Measurements from ENCODE around the gene HINT3.
"Not testable (repeated sequence)": the region's sequence is repeated elsewhere in the genome, so short reads cannot be mapped to it uniquely, and the experiment has no call there.

HINT3 gene

GRCh38 chr6:125956506-125957390, at the start of gene HINT3:
HINT3 (plus strand) TSS chr6:125956770; CDS start chr6:125956978, 208 bp downstream.
- H3K36me3 ChIP-seq (ENCODE audit: control insufficient read depth, insufficient read depth, low read length): no peaks in the 10 kb centered on the region
- H3K27me3 ChIP-seq (ENCODE audit: control insufficient read depth, insufficient read depth, low read length): no peaks in the 10 kb centered on the region
- peaks cover 1% of the 10 kb centered on the region; the same call in 1 of the 2 replicates for H3K4me1 ChIP-seq (ENCODE audit: control insufficient read depth, insufficient read depth, low read length)
- peak; percentile 99 for DNase-seq (ENCODE audit: low read depth, low spot score)
- no peaks in the 10 kb centered on the region for H3K9me3 ChIP-seq (ENCODE audit: control insufficient read depth, insufficient read depth, low read length)
- H3K27ac ChIP-seq (ENCODE audit: low read length): no peak within 1 kb of the TSS
- H3K4me3 ChIP-seq (ENCODE audit: low read length): peak within 1 kb of the TSS; percentile 78
- no CpG with 5 or more reads among the region's 82 CpGs for WGBS (ENCODE audit: insufficient coverage, insufficient read length)

- Histone ChIP-seq H3K27me3 (ENCODE audit: control insufficient read depth, insufficient read depth, low read length) (no peaks in the 10 kb centered on the region), H3K36me3 (ENCODE audit: control insufficient read depth, insufficient read depth, low read length) (no peaks in the 10 kb centered on the region), H3K27ac (ENCODE audit: low read length) (no peak overlapping the region), H3K9me3 (ENCODE audit: control insufficient read depth, insufficient read depth, low read length) (no peaks in the 10 kb centered on the region), H3K4me3 (ENCODE audit: low read length) (no peak overlapping the region), H3K4me1 (ENCODE audit: control insufficient read depth, insufficient read depth, low read length) (no peaks in the 10 kb centered on the region)
- no CpG with 5 or more reads among the region's 3 CpGs for WGBS (ENCODE audit: insufficient coverage, insufficient read length)
- DNase-seq (ENCODE audit: low read depth, low spot score): no peak
Measured at GRCh38 chr6:125910527-125910926, 46.0 kb upstream of the HINT3 start.

- not testable (repeated sequence) for H3K27ac ChIP-seq (ENCODE audit: low read length); H3K36me3 ChIP-seq (ENCODE audit: control insufficient read depth, insufficient read depth, low read length); H3K4me1 ChIP-seq (ENCODE audit: control insufficient read depth, insufficient read depth, low read length); DNase-seq (ENCODE audit: low read depth, low spot score); H3K27me3 ChIP-seq (ENCODE audit: control insufficient read depth, insufficient read depth, low read length); H3K9me3 ChIP-seq (ENCODE audit: control insufficient read depth, insufficient read depth, low read length); H3K4me3 ChIP-seq (ENCODE audit: low read length)
- WGBS (ENCODE audit: insufficient coverage, insufficient read length): no CpG with 5 or more reads among the region's 4 CpGs
Measured at GRCh38 chr6:125911051-125911451, 45.5 kb upstream of the HINT3 start.

GRCh38 chr6:125912430-125912829, 44.1 kb upstream of the HINT3 start:
- not testable (repeated sequence) for DNase-seq (ENCODE audit: low read depth, low spot score); H3K36me3 ChIP-seq (ENCODE audit: control insufficient read depth, insufficient read depth, low read length); H3K27ac ChIP-seq (ENCODE audit: low read length); H3K27me3 ChIP-seq (ENCODE audit: control insufficient read depth, insufficient read depth, low read length); H3K9me3 ChIP-seq (ENCODE audit: control insufficient read depth, insufficient read depth, low read length); H3K4me1 ChIP-seq (ENCODE audit: control insufficient read depth, insufficient read depth, low read length); H3K4me3 ChIP-seq (ENCODE audit: low read length)
- WGBS (ENCODE audit: insufficient coverage, insufficient read length): no CpG with 5 or more reads among the region's 2 CpGs

- Histone ChIP-seq H3K27ac (ENCODE audit: low read length) (no peak overlapping the region), H3K36me3 (ENCODE audit: control insufficient read depth, insufficient read depth, low read length) (no peaks in the 10 kb centered on the region), H3K27me3 (ENCODE audit: control insufficient read depth, insufficient read depth, low read length) (no peaks in the 10 kb centered on the region), H3K4me3 (ENCODE audit: low read length) (no peak overlapping the region), H3K9me3 (ENCODE audit: control insufficient read depth, insufficient read depth, low read length) (no peaks in the 10 kb centered on the region), H3K4me1 (ENCODE audit: control insufficient read depth, insufficient read depth, low read length) (no peaks in the 10 kb centered on the region)
- no CpG with 5 or more reads among the region's 1 CpG for WGBS (ENCODE audit: insufficient coverage, insufficient read length)
- no peak for DNase-seq (ENCODE audit: low read depth, low spot score)
Measured at GRCh38 chr6:125913145-125913544, 43.4 kb upstream of the HINT3 start.

GRCh38 chr6:125913864-125914351, 42.7 kb upstream of the HINT3 start:
- H3K27me3 ChIP-seq (ENCODE audit: control insufficient read depth, insufficient read depth, low read length): no peaks in the 10 kb centered on the region
- H3K4me3 ChIP-seq (ENCODE audit: low read length): no peak overlapping the region
- H3K9me3 ChIP-seq (ENCODE audit: control insufficient read depth, insufficient read depth, low read length): no peaks in the 10 kb centered on the region
- H3K4me1 ChIP-seq (ENCODE audit: control insufficient read depth, insufficient read depth, low read length): peaks cover under 1% of the 10 kb centered on the region; the same call in 1 of the 2 replicates
- no peaks in the 10 kb centered on the region for H3K36me3 ChIP-seq (ENCODE audit: control insufficient read depth, insufficient read depth, low read length)
- no peak overlapping the region for H3K27ac ChIP-seq (ENCODE audit: low read length)
- WGBS (ENCODE audit: insufficient coverage, insufficient read length): no CpG with 5 or more reads among the region's 5 CpGs
- DNase-seq (ENCODE audit: low read depth, low spot score): no peak

- Histone ChIP-seq H3K27ac (ENCODE audit: low read length) (no peak overlapping the region), H3K9me3 (ENCODE audit: control insufficient read depth, insufficient read depth, low read length) (no peaks in the 10 kb centered on the region), H3K27me3 (ENCODE audit: control insufficient read depth, insufficient read depth, low read length) (no peaks in the 10 kb centered on the region), H3K4me1 (ENCODE audit: control insufficient read depth, insufficient read depth, low read length) (peaks cover 1% of the 10 kb centered on the region; the same call in 1 of the 2 replicates), H3K4me3 (ENCODE audit: low read length) (no peak overlapping the region), H3K36me3 (ENCODE audit: control insufficient read depth, insufficient read depth, low read length) (no peaks in the 10 kb centered on the region)
- no peak for DNase-seq (ENCODE audit: low read depth, low spot score)
- no CpG with 5 or more reads among the region's 4 CpGs for WGBS (ENCODE audit: insufficient coverage, insufficient read length)
Measured at GRCh38 chr6:125918230-125918629, 38.3 kb upstream of the HINT3 start.

- WGBS (ENCODE audit: insufficient coverage, insufficient read length): no CpG with 5 or more reads among the region's 13 CpGs
- DNase-seq (ENCODE audit: low read depth, low spot score): no peak
- Histone ChIP-seq H3K27ac (ENCODE audit: low read length) (no peak overlapping the region), H3K4me3 (ENCODE audit: low read length) (no peak overlapping the region), H3K4me1 (ENCODE audit: control insufficient read depth, insufficient read depth, low read length) (peaks cover 1% of the 10 kb centered on the region; the same call in 1 of the 2 replicates), H3K36me3 (ENCODE audit: control insufficient read depth, insufficient read depth, low read length) (no peaks in the 10 kb centered on the region), H3K27me3 (ENCODE audit: control insufficient read depth, insufficient read depth, low read length) (no peaks in the 10 kb centered on the region), H3K9me3 (ENCODE audit: control insufficient read depth, insufficient read depth, low read length) (no peaks in the 10 kb centered on the region)
Measured at GRCh38 chr6:125918681-125919566, 37.6 kb upstream of the HINT3 start.

GRCh38 chr6:125919618-125920017, 37.0 kb upstream of the HINT3 start:
- WGBS (ENCODE audit: insufficient coverage, insufficient read length): no CpG with 5 or more reads among the region's 3 CpGs
- no peaks in the 10 kb centered on the region for H3K36me3 ChIP-seq (ENCODE audit: control insufficient read depth, insufficient read depth, low read length)

GRCh38 chr6:125922322-125922860, 34.2 kb upstream of the HINT3 start:
- H3K9me3 ChIP-seq (ENCODE audit: control insufficient read depth, insufficient read depth, low read length): no peaks in the 10 kb centered on the region
- no peaks in the 10 kb centered on the region for H3K27me3 ChIP-seq (ENCODE audit: control insufficient read depth, insufficient read depth, low read length)
- no peak overlapping the region for H3K4me3 ChIP-seq (ENCODE audit: low read length)
- no peak for DNase-seq (ENCODE audit: low read depth, low spot score)
- peaks cover 1% of the 10 kb centered on the region; the same call in 1 of the 2 replicates for H3K4me1 ChIP-seq (ENCODE audit: control insufficient read depth, insufficient read depth, low read length)
- no CpG with 5 or more reads among the region's 8 CpGs for WGBS (ENCODE audit: insufficient coverage, insufficient read length)
- H3K36me3 ChIP-seq (ENCODE audit: control insufficient read depth, insufficient read depth, low read length): no peaks in the 10 kb centered on the region
- no peak overlapping the region for H3K27ac ChIP-seq (ENCODE audit: low read length)

More at GRCh38 chr6:125919618-125920017, 37.0 kb upstream of the HINT3 start:
- no peaks in the 10 kb centered on the region for H3K9me3 ChIP-seq (ENCODE audit: control insufficient read depth, insufficient read depth, low read length)
- no peak for DNase-seq (ENCODE audit: low read depth, low spot score)
- peaks cover 1% of the 10 kb centered on the region; the same call in 1 of the 2 replicates for H3K4me1 ChIP-seq (ENCODE audit: control insufficient read depth, insufficient read depth, low read length)
- H3K27me3 ChIP-seq (ENCODE audit: control insufficient read depth, insufficient read depth, low read length): no peaks in the 10 kb centered on the region
- no peak overlapping the region for H3K27ac ChIP-seq (ENCODE audit: low read length)
- no peak overlapping the region for H3K4me3 ChIP-seq (ENCODE audit: low read length)

All from iPS DF 6.9 (cell line).